HG02981 (cell line): Measurements from ENCODE around the gene SBNO1.
"Not testable (repeated sequence)": the region's sequence is repeated elsewhere in the genome, so short reads cannot be mapped to it uniquely, and the experiment has no call there.

Experiments used
- ATAC-seq: cut with Tn5 transposase; IDR thresholded peaks from one replicate; pipeline ENCODE4 v1.9.1; 2021; ENCODE audit warnings: mild to moderate bottlenecking, moderate library complexity; ENCODE audit not compliant: unreplicated experiment

Gene SBNO1

GRCh38 chr12:123364532-123365024, at the start of gene SBNO1:
Gene SBNO1, minus strand, starts transcription at chr12:123364847. Its CDS starts 14,406 bp downstream, at chr12:123350441.
- peak; percentile 33 for ATAC-seq

GRCh38 chr12:123410041-123410412, 45.4 kb upstream of the SBNO1 start:
- no peak for ATAC-seq

- not testable (repeated sequence) for ATAC-seq
Measured at GRCh38 chr12:123409284-123410040, 44.8 kb upstream of the SBNO1 start.

- ATAC-seq, result not testable (repeated sequence)
Measured at GRCh38 chr12:123408619-123409018, 44.0 kb upstream of the SBNO1 start.

GRCh38 chr12:123407934-123408333, 43.3 kb upstream of the SBNO1 start:
- ATAC-seq, result not testable (repeated sequence)

GRCh38 chr12:123407269-123407668, 42.6 kb upstream of the SBNO1 start:
- not testable (repeated sequence) for ATAC-seq

GRCh38 chr12:123404581-123404980, 39.9 kb upstream of the SBNO1 start:
- ATAC-seq, result no peak

GRCh38 chr12:123401753-123402683, 37.4 kb upstream of the SBNO1 start:
- no peak for ATAC-seq

- no peak for ATAC-seq
Measured at GRCh38 chr12:123399255-123399617, 34.6 kb upstream of the SBNO1 start.

- ATAC-seq, result no peak
Measured at GRCh38 chr12:123398550-123399254, 34.1 kb upstream of the SBNO1 start.

GRCh38 chr12:123398177-123398549, 33.5 kb upstream of the SBNO1 start:
- ATAC-seq, result no peak

- ATAC-seq, result no peak
Measured at GRCh38 chr12:123397400-123397799, 32.8 kb upstream of the SBNO1 start.

- no peak for ATAC-seq
Measured at GRCh38 chr12:123396954-123397353, 32.3 kb upstream of the SBNO1 start.

GRCh38 chr12:123396543-123396942, 31.9 kb upstream of the SBNO1 start:
- no peak for ATAC-seq

GRCh38 chr12:123395236-123395635, 30.6 kb upstream of the SBNO1 start:
- no peak for ATAC-seq

- ATAC-seq, result no peak
Measured at GRCh38 chr12:123393747-123394146, 29.1 kb upstream of the SBNO1 start.

GRCh38 chr12:123391546-123392343, 27.1 kb upstream of the SBNO1 start:
- no peak for ATAC-seq

GRCh38 chr12:123390498-123391426, 26.1 kb upstream of the SBNO1 start:
- no peak for ATAC-seq
